HG03571 (cell line): Measurements from ENCODE around the gene OR2J3.
"Not testable (repeated sequence)": the region's sequence is repeated elsewhere in the genome, so short reads cannot be mapped to it uniquely, and the experiment has no call there.

Experiments used
- ATAC-seq: cut with Tn5 transposase; IDR thresholded peaks from one replicate; pipeline ENCODE4 v1.9.1; 2021; ENCODE audit not compliant: unreplicated experiment

The OR2J3 gene

DNA sequence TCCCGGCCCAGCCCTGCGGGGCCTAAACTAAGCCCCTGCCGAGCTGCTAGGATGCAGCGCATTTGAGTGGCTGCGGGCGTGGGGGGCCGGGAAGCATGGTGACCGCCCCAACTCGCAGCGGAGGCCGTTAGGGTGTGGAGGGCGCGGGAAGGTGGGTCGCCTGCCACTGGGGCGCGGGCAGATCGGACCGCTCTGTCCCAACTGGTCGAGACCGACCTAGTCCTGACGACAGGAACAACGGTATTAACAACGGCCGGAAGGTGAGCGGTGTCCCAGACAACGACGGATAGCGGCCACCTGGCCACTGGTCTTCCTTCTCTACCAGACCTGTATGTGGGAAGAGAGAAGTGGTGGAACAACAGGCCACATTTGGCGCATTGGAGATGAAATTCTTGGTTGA, 52.1 kb downstream of the OR2J3 start:
- not testable (repeated sequence) for ATAC-seq
